Rectal smooth muscle tissue (tissue), 1 donor: ENCODE results near the gene NBPF6.
"Not testable (repeated sequence)": the region's sequence is repeated elsewhere in the genome, so short reads cannot be mapped to it uniquely, and the experiment has no call there.

Experiments used
- H3K27ac ChIP-seq: one replicate; pipeline ENCODE4 v1.7.0; 2013; ENCODE audit warnings: low read depth, low read length, inconsistent platforms
- H3K27me3 ChIP-seq: one replicate; pipeline ENCODE4 v1.7.0; 2013; ENCODE audit warnings: low read length; ENCODE audit not compliant: control insufficient read depth, insufficient read depth
- H3K36me3 ChIP-seq: one replicate; pipeline ENCODE4 v1.7.0; 2013; ENCODE audit warnings: low read length; ENCODE audit not compliant: control insufficient read depth, insufficient read depth
- H3K4me1 ChIP-seq: one replicate; pipeline ENCODE4 v1.7.0; 2013; ENCODE audit warnings: low read length; ENCODE audit not compliant: control insufficient read depth, insufficient read depth
- H3K4me3 ChIP-seq: one replicate; pipeline ENCODE4 v1.7.0; 2013; ENCODE audit warnings: low read length
- H3K9ac ChIP-seq: one replicate; pipeline ENCODE4 v1.7.0; 2013; ENCODE audit warnings: low read length

NBPF6 gene

GRCh38 chr1:108504447-108504846, 54.3 kb downstream of the NBPF6 start:
- Histone ChIP-seq H3K4me1 (no peaks in the 10 kb centered on the region), H3K36me3 (no peaks in the 10 kb centered on the region), H3K9ac (no peak overlapping the region), H3K27me3 (no peaks in the 10 kb centered on the region), H3K4me3 (no peak overlapping the region), H3K27ac (no peak overlapping the region)

DNA sequence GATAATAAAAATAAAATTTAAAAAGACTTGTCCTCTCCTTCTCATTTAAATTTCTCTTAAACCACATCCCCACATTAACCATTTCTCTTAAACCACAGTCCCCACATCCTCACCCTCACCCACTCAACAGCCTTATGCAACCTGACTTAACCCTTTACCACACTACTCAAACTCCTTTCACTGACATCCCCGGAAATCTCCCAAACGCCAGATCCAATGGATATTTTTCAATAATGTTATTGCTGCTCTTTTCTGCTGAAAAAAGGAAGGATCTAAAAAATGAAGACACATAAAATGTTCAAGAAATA, 55.6 kb downstream of the NBPF6 start:
- Histone ChIP-seq H3K9ac (no peak overlapping the region), H3K27me3 (no peaks in the 10 kb centered on the region), H3K4me1 (no peaks in the 10 kb centered on the region), H3K4me3 (no peak overlapping the region), H3K36me3 (no peaks in the 10 kb centered on the region), H3K27ac (no peak overlapping the region)

GRCh38 chr1:108511764-108512163, 61.6 kb downstream of the NBPF6 start:
- H3K4me1 ChIP-seq: no peaks in the 10 kb centered on the region
- H3K36me3 ChIP-seq: no peaks in the 10 kb centered on the region
- H3K9ac ChIP-seq: no peak overlapping the region
- no peaks in the 10 kb centered on the region for H3K27me3 ChIP-seq
- H3K27ac ChIP-seq: no peak overlapping the region
- no peak overlapping the region for H3K4me3 ChIP-seq

DNA sequence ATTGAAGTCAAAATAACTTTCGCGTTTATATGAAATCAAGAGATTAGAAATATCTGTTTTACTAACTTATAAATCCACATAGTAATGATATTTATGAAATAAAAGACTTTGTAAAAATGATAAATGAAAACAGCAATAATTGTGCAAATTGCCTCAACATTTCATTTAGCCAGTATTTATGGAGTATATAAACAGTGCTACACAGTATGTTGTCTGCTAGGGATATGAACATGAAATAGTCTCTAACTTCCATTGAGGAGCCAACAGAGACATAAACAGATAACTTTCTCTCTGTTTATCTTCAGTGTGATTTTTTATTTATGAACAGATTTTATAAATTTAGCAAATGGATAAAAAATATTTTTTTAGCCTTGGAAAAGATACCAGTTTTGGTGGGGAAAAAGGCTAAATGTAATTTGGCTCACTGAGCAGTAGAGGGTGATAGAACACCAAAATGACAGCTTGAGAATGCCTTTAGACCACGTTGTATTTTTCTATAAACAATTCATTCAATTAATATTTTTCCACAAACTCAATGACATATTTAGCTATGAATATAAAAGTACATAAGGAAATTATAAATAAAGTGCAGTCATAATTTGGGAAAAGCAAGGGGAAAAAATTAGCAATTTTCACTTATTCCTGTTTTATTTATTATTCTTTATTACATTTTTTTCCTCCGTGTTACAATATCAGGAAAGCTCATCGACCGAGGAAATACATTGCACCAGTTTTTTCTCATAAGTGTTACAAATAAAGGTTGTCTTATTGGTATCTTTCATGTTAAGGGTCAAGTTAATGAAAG, 62.3 kb downstream of the NBPF6 start:
- Histone ChIP-seq H3K4me3 (no peak overlapping the region), H3K27me3 (no peaks in the 10 kb centered on the region), H3K9ac (no peak overlapping the region), H3K4me1 (no peaks in the 10 kb centered on the region), H3K27ac (no peak overlapping the region), H3K36me3 (no peaks in the 10 kb centered on the region)

DNA sequence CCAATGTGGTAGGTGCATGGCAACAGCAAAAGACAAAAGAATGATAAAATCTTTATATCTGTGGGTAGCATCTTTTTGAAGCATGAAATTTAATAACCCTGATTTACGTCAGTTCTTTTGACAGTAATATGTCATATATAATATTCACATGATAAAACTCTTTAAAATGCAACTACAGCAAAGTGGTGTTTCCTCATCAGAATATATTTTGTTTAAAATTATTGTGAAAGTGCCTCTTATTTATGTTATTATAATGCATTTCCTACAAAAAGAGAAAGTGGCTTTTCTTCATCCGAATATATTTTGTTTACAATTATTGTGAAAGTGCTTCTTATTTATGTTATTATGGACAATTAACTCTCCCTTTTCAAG, 62.9 kb downstream of the NBPF6 start:
- Histone ChIP-seq H3K4me3 (no peak overlapping the region), H3K9ac (no peak overlapping the region), H3K27ac (no peak overlapping the region), H3K36me3 (no peaks in the 10 kb centered on the region), H3K27me3 (no peaks in the 10 kb centered on the region), H3K4me1 (no peaks in the 10 kb centered on the region)

DNA sequence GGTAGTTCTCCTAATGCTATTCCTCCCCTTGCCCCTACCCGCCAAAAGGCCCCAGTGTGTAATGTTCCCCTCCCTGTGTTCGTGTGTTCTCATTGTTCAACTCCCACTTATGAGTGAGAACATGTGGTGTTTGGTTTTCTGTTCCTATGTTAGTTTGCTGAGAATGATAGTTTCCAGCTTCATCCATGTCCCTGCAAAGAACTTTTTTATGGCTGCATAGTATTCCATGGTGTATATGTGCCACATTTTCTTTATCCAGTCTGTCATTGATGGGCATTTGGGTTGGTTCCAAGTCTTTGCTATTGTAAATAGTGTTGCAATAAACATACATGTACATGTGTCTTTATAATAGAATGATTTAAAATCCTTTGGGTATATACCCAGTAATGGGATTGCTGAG, 63.8 kb downstream of the NBPF6 start:
- H3K36me3 ChIP-seq, H3K27me3 ChIP-seq, H3K27ac ChIP-seq, H3K4me3 ChIP-seq, H3K9ac ChIP-seq, H3K4me1 ChIP-seq: not testable (repeated sequence)

- H3K4me3 ChIP-seq, H3K27ac ChIP-seq, H3K36me3 ChIP-seq, H3K9ac ChIP-seq, H3K4me1 ChIP-seq, H3K27me3 ChIP-seq: not testable (repeated sequence)
These were observed 67.3 kb downstream of the NBPF6 start for GRCh38 chr1:108517301-108517897.
